Measurements from ENCODE around the gene CDK9.

DNA sequence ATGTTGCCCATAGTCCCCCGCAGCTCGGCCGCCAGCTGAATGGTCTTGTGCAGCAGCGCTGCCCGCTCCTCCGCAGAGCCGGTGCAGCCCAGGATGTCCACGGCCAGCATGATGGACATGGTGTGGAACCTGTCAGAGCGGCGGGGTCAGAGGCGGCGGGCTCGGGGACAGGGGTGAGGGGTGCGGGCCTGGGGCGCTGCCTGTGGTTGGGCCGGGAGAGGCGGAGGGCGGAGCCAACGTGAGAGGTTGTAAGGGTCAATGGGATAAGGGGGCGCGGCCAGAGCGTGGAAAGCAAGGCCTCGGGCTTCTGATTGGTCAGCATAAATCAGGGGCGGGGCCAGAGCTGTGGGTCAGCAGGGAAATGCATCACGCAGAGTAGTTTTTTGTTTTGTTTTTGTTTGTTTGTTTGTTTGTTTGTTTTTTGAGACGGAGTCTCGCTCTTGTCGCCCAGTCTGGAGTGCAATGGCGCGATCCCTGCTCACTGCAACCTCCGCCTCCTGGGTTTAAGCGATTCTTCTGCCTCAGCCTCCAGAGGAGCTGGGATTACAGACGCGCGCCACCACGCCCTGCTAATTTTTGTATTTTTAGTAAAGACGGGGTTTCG lies 43.9 kb upstream of the CDK9 start:
- TF ChIP-seq, protein P1, sequence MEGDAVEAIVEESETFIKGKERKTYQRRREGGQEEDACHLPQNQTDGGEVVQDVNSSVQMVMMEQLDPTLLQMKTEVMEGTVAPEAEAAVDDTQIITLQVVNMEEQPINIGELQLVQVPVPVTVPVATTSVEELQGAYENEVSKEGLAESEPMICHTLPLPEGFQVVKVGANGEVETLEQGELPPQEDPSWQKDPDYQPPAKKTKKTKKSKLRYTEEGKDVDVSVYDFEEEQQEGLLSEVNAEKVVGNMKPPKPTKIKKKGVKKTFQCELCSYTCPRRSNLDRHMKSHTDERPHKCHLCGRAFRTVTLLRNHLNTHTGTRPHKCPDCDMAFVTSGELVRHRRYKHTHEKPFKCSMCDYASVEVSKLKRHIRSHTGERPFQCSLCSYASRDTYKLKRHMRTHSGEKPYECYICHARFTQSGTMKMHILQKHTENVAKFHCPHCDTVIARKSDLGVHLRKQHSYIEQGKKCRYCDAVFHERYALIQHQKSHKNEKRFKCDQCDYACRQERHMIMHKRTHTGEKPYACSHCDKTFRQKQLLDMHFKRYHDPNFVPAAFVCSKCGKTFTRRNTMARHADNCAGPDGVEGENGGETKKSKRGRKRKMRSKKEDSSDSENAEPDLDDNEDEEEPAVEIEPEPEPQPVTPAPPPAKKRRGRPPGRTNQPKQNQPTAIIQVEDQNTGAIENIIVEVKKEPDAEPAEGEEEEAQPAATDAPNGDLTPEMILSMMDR (IDR thresholded peaks at IDR 0.05): 0 out of 2 replicates have a peak, but pooled peaks have one; percentile 7
- no peak for TF ChIP-seq ZFX (IDR thresholded peaks at IDR 0.05; ENCODE audit: borderline replicate concordance)
